SK-N-SH (cell line): Measurements from ENCODE around the gene ANO5. TPM values are rescaled to one million over a fixed set of nuclear protein-coding genes. Genes with fewer than 3 reads are reported as not detected.

Source experiments
- CTCF ChIA-PET: fragments of 300-600, 350-600 bp; formaldehyde crosslinking; extraction: SDS; loops from one replicate; lab custom pipeline; 2021; lab: Yijun Ruan, JAX
- POLR2A ChIA-PET: fragments of 350-600 bp; sonication (Branson Sonifier 250); formaldehyde crosslinking; extraction: SDS; loops from one replicate; lab custom pipeline; 2020; ENCODE audit warnings: antibody characterized with exemption, inconsistent platforms; lab: Yijun Ruan, JAX
- DNase-seq: peaks from one replicate; pipeline ENCODE4 v3.0.0; 2012
- H2AFZ ChIP-seq: fragments of 200-600 bp; sonication (generic); 2 replicates; pipeline ENCODE4 v1.8.1; 2016; ENCODE audit warnings: antibody characterized with exemption, mild to moderate bottlenecking, low read depth
- H3F3A ChIP-seq: fragments of 200-600 bp; sonication (generic); replicated peaks from 2 replicates; pipeline ENCODE3; 2016; ENCODE audit warnings: antibody characterized with exemption, mild to moderate bottlenecking; ENCODE audit not compliant: insufficient read depth
- H3K27ac ChIP-seq, 2 experiments: fragments of 200-500 bp in 1 of 2; fragments of 200-600 bp in 1 of 2; sonication (Bioruptor generic) in 1 of 2; sonication (generic), shearing (Covaris generic) in 1 of 2; 2 replicates each; pipeline versions ENCODE4 v1.5.1 to v1.6.1; 2014 to 2016; ENCODE audit warnings: low read depth in 2 of 2, inconsistent platforms in 1 of 2, low read length in 1 of 2, mild to moderate bottlenecking in 1 of 2, mixed read lengths in 1 of 2
- H3K27me3 ChIP-seq: fragments of 200-600 bp; sonication (generic), shearing (Covaris generic); 2 replicates; pipeline ENCODE4 v1.6.1; 2016; ENCODE audit warnings: mixed run types; ENCODE audit not compliant: insufficient read depth
- H3K36me3 ChIP-seq, 2 experiments: fragments of 200-500 bp in 1 of 2; fragments of 200-600 bp in 1 of 2; sonication (Bioruptor generic) in 1 of 2; sonication (generic) in 1 of 2; replicated peaks in 1 of 2; 2 replicates each; pipeline versions ENCODE3 to v1.5.1; 2014 to 2016; ENCODE audit warnings: low read length in 1 of 2, mild to moderate bottlenecking in 1 of 2; ENCODE audit not compliant: insufficient read depth in 2 of 2, control insufficient read depth in 1 of 2
- H3K4me1 ChIP-seq, 2 experiments: fragments of 200-500 bp in 1 of 2; fragments of 200-600 bp in 1 of 2; sonication (Bioruptor generic) in 1 of 2; sonication (generic), shearing (Covaris generic) in 1 of 2; 2 replicates each; pipeline versions ENCODE4 v1.5.1 to v1.6.1; 2014 to 2016; ENCODE audit warnings: low read depth in 1 of 2, low read length in 1 of 2, mixed run types in 1 of 2; ENCODE audit not compliant: insufficient read depth in 2 of 2, control insufficient read depth in 1 of 2
- H3K4me2 ChIP-seq: fragments of 200-600 bp; sonication (generic), shearing (Covaris generic); 2 replicates; pipeline ENCODE4 v1.6.1; 2017; ENCODE audit warnings: mixed run types
- H3K4me3 ChIP-seq, 2 experiments: fragments of 200-500 bp in 1 of 2; fragments of 200-600 bp in 1 of 2; sonication (Bioruptor generic) in 1 of 2; sonication (generic), shearing (Covaris generic) in 1 of 2; 2 replicates each; pipeline versions ENCODE4 v1.5.1 to v1.8.1; 2014 to 2016; ENCODE audit warnings: low read depth in 2 of 2, inconsistent platforms in 1 of 2, low read length in 1 of 2, mild to moderate bottlenecking in 1 of 2, mixed read lengths in 1 of 2, moderate library complexity in 1 of 2
- H3K79me2 ChIP-seq: fragments of 200-600 bp; sonication (generic); 2 replicates; pipeline ENCODE4 v1.8.1; 2017; ENCODE audit warnings: mild to moderate bottlenecking; ENCODE audit not compliant: insufficient read depth
- H3K9ac ChIP-seq: fragments of 200-600 bp; sonication (generic); 2 replicates; pipeline ENCODE4 v1.6.1; 2017; ENCODE audit warnings: mixed run types
- H3K9me2 ChIP-seq: fragments of 200-600 bp; sonication (generic); 2 replicates; pipeline ENCODE4 v1.6.1; 2017; ENCODE audit warnings: mixed run types
- H3K9me3 ChIP-seq: fragments of 200-600 bp; sonication (generic); 2 replicates; pipeline ENCODE4 v1.6.1; 2017; ENCODE audit warnings: mixed run types, mild to moderate bottlenecking, moderate library complexity
- H4K20me1 ChIP-seq: fragments of 200-600 bp; sonication (generic); 2 replicates; pipeline ENCODE4 v1.6.1; 2017; ENCODE audit warnings: mild to moderate bottlenecking, mixed run types; ENCODE audit not compliant: insufficient read depth
- CHD2 ChIP-seq: fragments of 150-350 bp; IDR thresholded peaks from 2 replicates; pipeline ENCODE4 v1.6.1; 2018; ENCODE audit warnings: low read length; ENCODE audit not compliant: partially characterized antibody
- EP300 ChIP-seq, 2 experiments: IDR thresholded peaks; 2 replicates each; pipeline versions ENCODE4 v1.4.0 to v1.6.1; 2012; ENCODE audit warnings: borderline replicate concordance in 1 of 2, low read depth in 1 of 2, low read length in 1 of 2
- EZH2phosphoT487 ChIP-seq: fragments of 200-600 bp; sonication (generic); IDR thresholded peaks from 2 replicates; pipeline ENCODE4 v1.6.1; 2017; ENCODE audit warnings: low read depth, mixed run types, mild to moderate bottlenecking, antibody characterized with exemption, moderate library complexity, borderline replicate concordance
- GATA2 ChIP-seq: sonication (generic); formaldehyde crosslinking; IDR thresholded peaks from 2 replicates; pipeline ENCODE4 v1.5.0; 2020; ENCODE audit warnings: mild to moderate bottlenecking, missing genetic modification reagents
- MEF2A ChIP-seq: IDR thresholded peaks from 2 replicates; pipeline ENCODE4 v1.4.0; 2012; ENCODE audit warnings: low read depth, borderline replicate concordance
- MXI1 ChIP-seq: IDR thresholded peaks from 2 replicates; pipeline ENCODE4 v1.6.1; 2012; ENCODE audit warnings: mild to moderate bottlenecking, low read depth, low read length, improper control_type of control experiment
- NRF1 ChIP-seq: IDR thresholded peaks from 2 replicates; pipeline ENCODE4 v1.6.1; 2012; ENCODE audit warnings: low read depth, mild to moderate bottlenecking, low read length
- RAD21 ChIP-seq: IDR thresholded peaks from 2 replicates; pipeline ENCODE4 v1.6.1; 2012; ENCODE audit warnings: mild to moderate bottlenecking, low read length
- RXRA ChIP-seq: IDR thresholded peaks from 2 replicates; pipeline ENCODE4 v1.4.0; 2012; ENCODE audit warnings: low read depth, mild to moderate bottlenecking, borderline replicate concordance
- SMC3 ChIP-seq: IDR thresholded peaks from 2 replicates; pipeline ENCODE4 v1.6.1; 2012; ENCODE audit warnings: low read depth, low read length, improper control_type of control experiment
- TEAD4 ChIP-seq: IDR thresholded peaks from 2 replicates; pipeline ENCODE4 v1.4.0; 2012; ENCODE audit warnings: mild to moderate bottlenecking, borderline replicate concordance; ENCODE audit not compliant: insufficient read depth
- polyA plus RNA-seq, 3 experiments: library from polyadenylated mRNA; depleted of rRNA; stranded (reverse); fragments of >200 nt; gene quantifications; 2 replicates each; pipeline ENCODE4 v1.2.3, GENCODE V29; 2012
- TF ChIP-seq, protein P1 (sequence below): IDR thresholded peaks from 2 replicates; pipeline ENCODE4 v1.4.0; 2012; ENCODE audit warnings: low read depth, borderline replicate concordance
- TF ChIP-seq, protein P2 (sequence below): IDR thresholded peaks from 2 replicates; pipeline ENCODE4 v1.6.1; 2012; ENCODE audit warnings: mild to moderate bottlenecking, low read depth, low read length, moderate library complexity
- TF ChIP-seq, protein P3 (sequence below): IDR thresholded peaks from 2 replicates; pipeline ENCODE4; 2012
- TF ChIP-seq, protein P4 (sequence below): fragments of 150-350 bp; IDR thresholded peaks from 2 replicates; pipeline ENCODE4 v1.6.1; 2017; ENCODE audit warnings: antibody characterized with exemption, low read length, low read depth, borderline replicate concordance
- TF ChIP-seq, protein P5 (sequence below): fragments of 150-350 bp; IDR thresholded peaks from 2 replicates; pipeline ENCODE4 v1.6.1; 2016; ENCODE audit warnings: mild to moderate bottlenecking, low read depth, low read length
- TF ChIP-seq, protein P6 (sequence below): fragments of 200-600 bp; sonication (generic); IDR thresholded peaks from 2 replicates; pipeline ENCODE4 v1.6.1; 2017; ENCODE audit warnings: antibody characterized with exemption, mild to moderate bottlenecking, moderate library complexity

The ANO5 gene
- polyA plus RNA-seq, 1 of the 3 experiments (the other 2 are of a cell fraction): 0.15 TPM

DNA sequence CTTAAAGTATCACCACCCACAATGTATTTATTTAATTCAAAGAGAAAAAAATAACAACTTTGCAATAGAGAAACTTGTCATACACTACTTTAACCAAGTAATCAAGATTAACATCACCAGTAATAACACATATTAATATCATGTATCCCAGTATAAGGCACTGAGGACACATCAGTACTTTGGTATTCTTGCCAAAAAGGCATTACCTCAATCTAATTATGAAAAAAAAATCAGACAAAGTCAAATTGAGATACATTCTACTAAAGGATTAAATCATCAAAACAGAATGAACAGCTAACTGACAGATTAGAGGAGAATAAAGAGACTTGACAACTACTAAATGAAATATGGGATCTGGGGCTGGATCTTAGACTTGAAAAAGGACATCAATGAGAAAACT lies 109.5 kb downstream of the ANO5 start:
- no peaks in the 10 kb centered on the region for H3K9me3 ChIP-seq
- ChIA-PET POLR2A (no interaction called here), CTCF (interaction anchor here (1.4 to 5.1 kb wide), 3 partner anchors 58 to 1630 kb away, joined by 3 to 104 read pairs (median 49); no protein-coding TSS in a partner anchor)
- H3K79me2 ChIP-seq: no peaks in the 10 kb centered on the region
- TF ChIP-seq, protein P1, sequence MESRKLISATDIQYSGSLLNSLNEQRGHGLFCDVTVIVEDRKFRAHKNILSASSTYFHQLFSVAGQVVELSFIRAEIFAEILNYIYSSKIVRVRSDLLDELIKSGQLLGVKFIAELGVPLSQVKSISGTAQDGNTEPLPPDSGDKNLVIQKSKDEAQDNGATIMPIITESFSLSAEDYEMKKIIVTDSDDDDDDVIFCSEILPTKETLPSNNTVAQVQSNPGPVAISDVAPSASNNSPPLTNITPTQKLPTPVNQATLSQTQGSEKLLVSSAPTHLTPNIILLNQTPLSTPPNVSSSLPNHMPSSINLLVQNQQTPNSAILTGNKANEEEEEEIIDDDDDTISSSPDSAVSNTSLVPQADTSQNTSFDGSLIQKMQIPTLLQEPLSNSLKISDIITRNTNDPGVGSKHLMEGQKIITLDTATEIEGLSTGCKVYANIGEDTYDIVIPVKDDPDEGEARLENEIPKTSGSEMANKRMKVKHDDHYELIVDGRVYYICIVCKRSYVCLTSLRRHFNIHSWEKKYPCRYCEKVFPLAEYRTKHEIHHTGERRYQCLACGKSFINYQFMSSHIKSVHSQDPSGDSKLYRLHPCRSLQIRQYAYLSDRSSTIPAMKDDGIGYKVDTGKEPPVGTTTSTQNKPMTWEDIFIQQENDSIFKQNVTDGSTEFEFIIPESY: no peak
- no peak for TF ChIP-seq RAD21
- TF ChIP-seq RXRA: no peak
- TF ChIP-seq, protein P2, sequence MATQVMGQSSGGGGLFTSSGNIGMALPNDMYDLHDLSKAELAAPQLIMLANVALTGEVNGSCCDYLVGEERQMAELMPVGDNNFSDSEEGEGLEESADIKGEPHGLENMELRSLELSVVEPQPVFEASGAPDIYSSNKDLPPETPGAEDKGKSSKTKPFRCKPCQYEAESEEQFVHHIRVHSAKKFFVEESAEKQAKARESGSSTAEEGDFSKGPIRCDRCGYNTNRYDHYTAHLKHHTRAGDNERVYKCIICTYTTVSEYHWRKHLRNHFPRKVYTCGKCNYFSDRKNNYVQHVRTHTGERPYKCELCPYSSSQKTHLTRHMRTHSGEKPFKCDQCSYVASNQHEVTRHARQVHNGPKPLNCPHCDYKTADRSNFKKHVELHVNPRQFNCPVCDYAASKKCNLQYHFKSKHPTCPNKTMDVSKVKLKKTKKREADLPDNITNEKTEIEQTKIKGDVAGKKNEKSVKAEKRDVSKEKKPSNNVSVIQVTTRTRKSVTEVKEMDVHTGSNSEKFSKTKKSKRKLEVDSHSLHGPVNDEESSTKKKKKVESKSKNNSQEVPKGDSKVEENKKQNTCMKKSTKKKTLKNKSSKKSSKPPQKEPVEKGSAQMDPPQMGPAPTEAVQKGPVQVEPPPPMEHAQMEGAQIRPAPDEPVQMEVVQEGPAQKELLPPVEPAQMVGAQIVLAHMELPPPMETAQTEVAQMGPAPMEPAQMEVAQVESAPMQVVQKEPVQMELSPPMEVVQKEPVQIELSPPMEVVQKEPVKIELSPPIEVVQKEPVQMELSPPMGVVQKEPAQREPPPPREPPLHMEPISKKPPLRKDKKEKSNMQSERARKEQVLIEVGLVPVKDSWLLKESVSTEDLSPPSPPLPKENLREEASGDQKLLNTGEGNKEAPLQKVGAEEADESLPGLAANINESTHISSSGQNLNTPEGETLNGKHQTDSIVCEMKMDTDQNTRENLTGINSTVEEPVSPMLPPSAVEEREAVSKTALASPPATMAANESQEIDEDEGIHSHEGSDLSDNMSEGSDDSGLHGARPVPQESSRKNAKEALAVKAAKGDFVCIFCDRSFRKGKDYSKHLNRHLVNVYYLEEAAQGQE: no peak
- TF ChIP-seq TEAD4: no peak
- TF ChIP-seq EZH2phosphoT487: no peak
- TF ChIP-seq, protein P3, sequence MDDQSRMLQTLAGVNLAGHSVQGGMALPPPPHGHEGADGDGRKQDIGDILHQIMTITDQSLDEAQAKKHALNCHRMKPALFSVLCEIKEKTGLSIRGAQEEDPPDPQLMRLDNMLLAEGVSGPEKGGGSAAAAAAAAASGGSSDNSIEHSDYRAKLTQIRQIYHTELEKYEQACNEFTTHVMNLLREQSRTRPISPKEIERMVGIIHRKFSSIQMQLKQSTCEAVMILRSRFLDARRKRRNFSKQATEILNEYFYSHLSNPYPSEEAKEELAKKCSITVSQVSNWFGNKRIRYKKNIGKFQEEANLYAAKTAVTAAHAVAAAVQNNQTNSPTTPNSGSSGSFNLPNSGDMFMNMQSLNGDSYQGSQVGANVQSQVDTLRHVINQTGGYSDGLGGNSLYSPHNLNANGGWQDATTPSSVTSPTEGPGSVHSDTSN: no peak
- TF ChIP-seq, protein P4, sequence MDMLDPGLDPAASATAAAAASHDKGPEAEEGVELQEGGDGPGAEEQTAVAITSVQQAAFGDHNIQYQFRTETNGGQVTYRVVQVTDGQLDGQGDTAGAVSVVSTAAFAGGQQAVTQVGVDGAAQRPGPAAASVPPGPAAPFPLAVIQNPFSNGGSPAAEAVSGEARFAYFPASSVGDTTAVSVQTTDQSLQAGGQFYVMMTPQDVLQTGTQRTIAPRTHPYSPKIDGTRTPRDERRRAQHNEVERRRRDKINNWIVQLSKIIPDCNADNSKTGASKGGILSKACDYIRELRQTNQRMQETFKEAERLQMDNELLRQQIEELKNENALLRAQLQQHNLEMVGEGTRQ: no peak
- no peak for TF ChIP-seq EP300 (IDR thresholded peaks at IDR 0.05; ENCODE audit: borderline replicate concordance in 1 of 2, low read depth in 1 of 2, low read length in 1 of 2)
- TF ChIP-seq MEF2A: no peak
- no peak for TF ChIP-seq CHD2
- no peak for TF ChIP-seq SMC3
- TF ChIP-seq NRF1: no peak
- TF ChIP-seq, protein P5, sequence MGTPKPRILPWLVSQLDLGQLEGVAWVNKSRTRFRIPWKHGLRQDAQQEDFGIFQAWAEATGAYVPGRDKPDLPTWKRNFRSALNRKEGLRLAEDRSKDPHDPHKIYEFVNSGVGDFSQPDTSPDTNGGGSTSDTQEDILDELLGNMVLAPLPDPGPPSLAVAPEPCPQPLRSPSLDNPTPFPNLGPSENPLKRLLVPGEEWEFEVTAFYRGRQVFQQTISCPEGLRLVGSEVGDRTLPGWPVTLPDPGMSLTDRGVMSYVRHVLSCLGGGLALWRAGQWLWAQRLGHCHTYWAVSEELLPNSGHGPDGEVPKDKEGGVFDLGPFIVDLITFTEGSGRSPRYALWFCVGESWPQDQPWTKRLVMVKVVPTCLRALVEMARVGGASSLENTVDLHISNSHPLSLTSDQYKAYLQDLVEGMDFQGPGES: no peak
- no peak for TF ChIP-seq MXI1
- TF ChIP-seq, protein P6, sequence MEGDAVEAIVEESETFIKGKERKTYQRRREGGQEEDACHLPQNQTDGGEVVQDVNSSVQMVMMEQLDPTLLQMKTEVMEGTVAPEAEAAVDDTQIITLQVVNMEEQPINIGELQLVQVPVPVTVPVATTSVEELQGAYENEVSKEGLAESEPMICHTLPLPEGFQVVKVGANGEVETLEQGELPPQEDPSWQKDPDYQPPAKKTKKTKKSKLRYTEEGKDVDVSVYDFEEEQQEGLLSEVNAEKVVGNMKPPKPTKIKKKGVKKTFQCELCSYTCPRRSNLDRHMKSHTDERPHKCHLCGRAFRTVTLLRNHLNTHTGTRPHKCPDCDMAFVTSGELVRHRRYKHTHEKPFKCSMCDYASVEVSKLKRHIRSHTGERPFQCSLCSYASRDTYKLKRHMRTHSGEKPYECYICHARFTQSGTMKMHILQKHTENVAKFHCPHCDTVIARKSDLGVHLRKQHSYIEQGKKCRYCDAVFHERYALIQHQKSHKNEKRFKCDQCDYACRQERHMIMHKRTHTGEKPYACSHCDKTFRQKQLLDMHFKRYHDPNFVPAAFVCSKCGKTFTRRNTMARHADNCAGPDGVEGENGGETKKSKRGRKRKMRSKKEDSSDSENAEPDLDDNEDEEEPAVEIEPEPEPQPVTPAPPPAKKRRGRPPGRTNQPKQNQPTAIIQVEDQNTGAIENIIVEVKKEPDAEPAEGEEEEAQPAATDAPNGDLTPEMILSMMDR: no peak
- no peak for TF ChIP-seq GATA2
- no peak overlapping the region for H3K27ac ChIP-seq
- no peaks in the 10 kb centered on the region for H3K36me3 ChIP-seq
- H3F3A ChIP-seq: no peaks in the 10 kb centered on the region
- no peaks in the 10 kb centered on the region for H3K27me3 ChIP-seq
- H3K4me2 ChIP-seq: no peak overlapping the region
- no peak for DNase-seq
- H3K4me1 ChIP-seq: no peaks in the 10 kb centered on the region; a peak in 1 of 4 replicates
- no peaks in the 10 kb centered on the region for H4K20me1 ChIP-seq
- no peak overlapping the region for H3K9ac ChIP-seq
- no peak overlapping the region for H2AFZ ChIP-seq
- H3K9me2 ChIP-seq: no peaks in the 10 kb centered on the region
- no peak overlapping the region for H3K4me3 ChIP-seq
